ENCODE measurements around the gene KRTAP5-2.

DNA sequence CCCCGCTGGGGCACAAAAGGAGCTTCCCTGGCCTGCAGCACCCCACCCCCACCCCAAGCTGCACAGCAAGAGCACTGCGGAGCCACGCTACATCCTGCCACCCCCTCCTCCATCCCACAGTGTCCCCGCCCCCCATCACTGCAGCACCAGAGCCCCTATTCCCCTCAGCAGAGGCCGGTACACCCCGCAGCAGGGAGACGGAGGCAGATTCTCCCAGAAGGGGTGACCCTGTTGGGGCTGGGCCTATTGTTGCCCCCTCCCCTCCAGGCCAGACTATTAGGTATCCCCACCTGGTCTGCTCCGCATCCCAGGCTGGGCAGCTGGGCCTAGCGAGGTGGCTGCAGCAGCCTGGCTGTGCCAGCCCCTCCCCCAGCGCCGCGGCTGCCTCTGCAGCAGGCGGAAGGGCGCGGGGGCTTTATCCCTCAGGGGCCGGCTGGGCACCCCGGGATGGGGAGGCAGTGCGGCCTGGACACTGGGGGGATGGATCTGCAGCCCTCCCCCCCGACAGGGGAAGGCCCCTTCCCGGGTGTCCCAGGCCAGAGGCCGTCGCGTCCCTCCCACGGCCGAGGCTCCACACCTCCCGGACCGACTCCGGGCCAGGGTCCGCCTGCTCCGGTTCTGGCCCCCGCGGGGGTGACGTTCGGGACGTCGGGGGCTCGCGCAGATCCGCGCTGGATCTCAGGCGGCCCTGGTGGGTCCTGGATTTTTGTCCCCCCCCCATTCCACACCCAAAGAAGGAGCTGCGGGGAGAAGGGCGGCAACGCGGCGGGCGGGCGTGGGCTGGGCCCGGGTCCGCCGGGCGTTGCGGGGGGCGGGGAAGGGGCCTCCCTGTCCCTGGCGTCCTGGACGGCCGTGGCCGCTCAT is 27.0 kb downstream of the KRTAP5-2 start:
- TF ChIP-seq TAF7 (optimal IDR thresholded peaks at IDR 0.05; ENCODE audit: borderline replicate concordance, low read depth, low read length) = no peak
- TF ChIP-seq, protein P1, sequence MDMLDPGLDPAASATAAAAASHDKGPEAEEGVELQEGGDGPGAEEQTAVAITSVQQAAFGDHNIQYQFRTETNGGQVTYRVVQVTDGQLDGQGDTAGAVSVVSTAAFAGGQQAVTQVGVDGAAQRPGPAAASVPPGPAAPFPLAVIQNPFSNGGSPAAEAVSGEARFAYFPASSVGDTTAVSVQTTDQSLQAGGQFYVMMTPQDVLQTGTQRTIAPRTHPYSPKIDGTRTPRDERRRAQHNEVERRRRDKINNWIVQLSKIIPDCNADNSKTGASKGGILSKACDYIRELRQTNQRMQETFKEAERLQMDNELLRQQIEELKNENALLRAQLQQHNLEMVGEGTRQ (IDR thresholded peaks at IDR 0.05; ENCODE audit: low read length) = no peak
- TF ChIP-seq, protein P2, sequence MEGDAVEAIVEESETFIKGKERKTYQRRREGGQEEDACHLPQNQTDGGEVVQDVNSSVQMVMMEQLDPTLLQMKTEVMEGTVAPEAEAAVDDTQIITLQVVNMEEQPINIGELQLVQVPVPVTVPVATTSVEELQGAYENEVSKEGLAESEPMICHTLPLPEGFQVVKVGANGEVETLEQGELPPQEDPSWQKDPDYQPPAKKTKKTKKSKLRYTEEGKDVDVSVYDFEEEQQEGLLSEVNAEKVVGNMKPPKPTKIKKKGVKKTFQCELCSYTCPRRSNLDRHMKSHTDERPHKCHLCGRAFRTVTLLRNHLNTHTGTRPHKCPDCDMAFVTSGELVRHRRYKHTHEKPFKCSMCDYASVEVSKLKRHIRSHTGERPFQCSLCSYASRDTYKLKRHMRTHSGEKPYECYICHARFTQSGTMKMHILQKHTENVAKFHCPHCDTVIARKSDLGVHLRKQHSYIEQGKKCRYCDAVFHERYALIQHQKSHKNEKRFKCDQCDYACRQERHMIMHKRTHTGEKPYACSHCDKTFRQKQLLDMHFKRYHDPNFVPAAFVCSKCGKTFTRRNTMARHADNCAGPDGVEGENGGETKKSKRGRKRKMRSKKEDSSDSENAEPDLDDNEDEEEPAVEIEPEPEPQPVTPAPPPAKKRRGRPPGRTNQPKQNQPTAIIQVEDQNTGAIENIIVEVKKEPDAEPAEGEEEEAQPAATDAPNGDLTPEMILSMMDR (IDR thresholded peaks at IDR 0.05; ENCODE audit: control extremely low read depth in 1 of 3, insufficient read depth in 1 of 3, low read depth in 1 of 3, low read length in 3 of 3) = no peak
- TF ChIP-seq TAF1 (IDR thresholded peaks at IDR 0.05; ENCODE audit: low read depth, low read length) = no peak
- peak; percentile 23 for TF ChIP-seq EZH2 (IDR thresholded peaks at IDR 0.05; ENCODE audit: low read depth, low read length, severe bottlenecking)
- TF ChIP-seq SP1 (IDR thresholded peaks at IDR 0.05; ENCODE audit: low read depth, low read length) = no peak
- TF ChIP-seq CHD1 (IDR thresholded peaks at IDR 0.05; ENCODE audit: low read depth, low read length) = no peak
- TF ChIP-seq SUZ12 (IDR thresholded peaks at IDR 0.05; ENCODE audit: low read length) = peak; percentile 52
- no peak for TF ChIP-seq BCL11A (IDR thresholded peaks at IDR 0.05; ENCODE audit: low read depth in 2 of 2, low read length in 2 of 2)
- no peak for TF ChIP-seq KDM5A (IDR thresholded peaks at IDR 0.05; ENCODE audit: low read length)
- TF ChIP-seq POLR2AphosphoS5 (IDR thresholded peaks at IDR 0.05; ENCODE audit: low read depth, low read length) = no peak
- TF ChIP-seq MAFK (IDR thresholded peaks at IDR 0.05; ENCODE audit: low read depth, low read length) = no peak
- TF ChIP-seq ZNF274 (IDR thresholded peaks at IDR 0.05; ENCODE audit: borderline replicate concordance, extremely low read depth, low read length) = no peak

Data from H1 (cell line).